Prostate gland (tissue), 2 donors: Measurements from ENCODE around the gene TOMM7.

Experiments
- POLR2A ChIP-seq: fragments of 450-650 bp; IDR thresholded peaks from one replicate; pipeline ENCODE4 v1.6.1; 2016; ENCODE audit warnings: antibody characterized with exemption, mild to moderate bottlenecking
- TF ChIP-seq, protein P1 (sequence below), 4 experiments: fragments of 200-600 bp in 2 of 4; fragments of 450-650 bp in 2 of 4; sonication (generic) in 2 of 4; IDR thresholded peaks; 1 replicate in 3 of 4; 2 replicates in 1 of 4; pipeline ENCODE4 v1.5.1; 2016 to 2019; ENCODE audit warnings: antibody characterized with exemption in 4 of 4, mild to moderate bottlenecking in 2 of 4, moderate library complexity in 2 of 4

DNA sequence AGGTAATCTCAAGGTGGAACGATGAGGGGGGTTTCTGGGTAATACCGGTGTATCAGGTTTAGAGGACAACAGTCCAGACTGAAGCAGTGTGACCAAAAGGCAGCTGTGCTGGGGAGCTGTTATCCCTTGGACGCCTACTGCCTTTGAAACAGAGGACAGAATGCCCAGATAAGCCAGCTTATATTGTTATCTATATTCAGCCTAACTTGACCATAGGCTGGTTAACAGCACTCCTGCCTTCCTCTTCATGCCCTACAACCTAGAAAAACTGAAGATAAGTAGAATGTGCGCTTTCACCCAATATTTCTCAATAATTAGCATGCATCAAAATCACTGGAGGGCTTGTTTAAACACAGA lies 50.8 kb downstream of the TOMM7 start:
- TF ChIP-seq, protein P1, sequence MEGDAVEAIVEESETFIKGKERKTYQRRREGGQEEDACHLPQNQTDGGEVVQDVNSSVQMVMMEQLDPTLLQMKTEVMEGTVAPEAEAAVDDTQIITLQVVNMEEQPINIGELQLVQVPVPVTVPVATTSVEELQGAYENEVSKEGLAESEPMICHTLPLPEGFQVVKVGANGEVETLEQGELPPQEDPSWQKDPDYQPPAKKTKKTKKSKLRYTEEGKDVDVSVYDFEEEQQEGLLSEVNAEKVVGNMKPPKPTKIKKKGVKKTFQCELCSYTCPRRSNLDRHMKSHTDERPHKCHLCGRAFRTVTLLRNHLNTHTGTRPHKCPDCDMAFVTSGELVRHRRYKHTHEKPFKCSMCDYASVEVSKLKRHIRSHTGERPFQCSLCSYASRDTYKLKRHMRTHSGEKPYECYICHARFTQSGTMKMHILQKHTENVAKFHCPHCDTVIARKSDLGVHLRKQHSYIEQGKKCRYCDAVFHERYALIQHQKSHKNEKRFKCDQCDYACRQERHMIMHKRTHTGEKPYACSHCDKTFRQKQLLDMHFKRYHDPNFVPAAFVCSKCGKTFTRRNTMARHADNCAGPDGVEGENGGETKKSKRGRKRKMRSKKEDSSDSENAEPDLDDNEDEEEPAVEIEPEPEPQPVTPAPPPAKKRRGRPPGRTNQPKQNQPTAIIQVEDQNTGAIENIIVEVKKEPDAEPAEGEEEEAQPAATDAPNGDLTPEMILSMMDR (IDR thresholded peaks at IDR 0.05): no peak
- TF ChIP-seq POLR2A: no peak
